ENCODE measurements around the gene HTR2B.
"Not testable (repeated sequence)": the region's sequence is repeated elsewhere in the genome, so short reads cannot be mapped to it uniquely, and the experiment has no call there.

Gene HTR2B

GRCh38 chr2:231124838-231125568, at the start of gene HTR2B:
HTR2B (minus strand) TSS chr2:231125042; CDS start chr2:231123764, 1,278 bp downstream.
- DNase-seq (ENCODE audit: low read depth) = no peak

- DNase-seq (ENCODE audit: low read depth) = no peak
These were observed 49.4 kb upstream of the HTR2B start for GRCh38 chr2:231174211-231174651.

GRCh38 chr2:231172025-231172424, 47.2 kb upstream of the HTR2B start:
- no peak for DNase-seq (ENCODE audit: low read depth)

- DNase-seq (ENCODE audit: low read depth) = no peak
These were observed 45.2 kb upstream of the HTR2B start for GRCh38 chr2:231170055-231170454.

GRCh38 chr2:231169488-231169887, 44.6 kb upstream of the HTR2B start:
- no peak for DNase-seq (ENCODE audit: low read depth)

- no peak for DNase-seq (ENCODE audit: low read depth)
These were observed 43.8 kb upstream of the HTR2B start for GRCh38 chr2:231168460-231169139.

GRCh38 chr2:231167745-231168459, 43.1 kb upstream of the HTR2B start:
- DNase-seq (ENCODE audit: low read depth) = no peak

- no peak for DNase-seq (ENCODE audit: low read depth)
These were observed 38.7 kb upstream of the HTR2B start for GRCh38 chr2:231163414-231164095.

GRCh38 chr2:231163011-231163410, 38.2 kb upstream of the HTR2B start:
- DNase-seq (ENCODE audit: low read depth) = no peak

GRCh38 chr2:231161877-231162329, 37.1 kb upstream of the HTR2B start:
- peak; percentile 99 for DNase-seq (ENCODE audit: low read depth)

- DNase-seq (ENCODE audit: low read depth) = peak; percentile 64
These were observed 36.5 kb upstream of the HTR2B start for GRCh38 chr2:231161252-231161839.

GRCh38 chr2:231160701-231161100, 35.9 kb upstream of the HTR2B start:
- no peak for DNase-seq (ENCODE audit: low read depth)

GRCh38 chr2:231159306-231159705, 34.5 kb upstream of the HTR2B start:
- no peak for DNase-seq (ENCODE audit: low read depth)

GRCh38 chr2:231152800-231153557, 28.1 kb upstream of the HTR2B start:
- no peak for DNase-seq (ENCODE audit: low read depth)

GRCh38 chr2:231146665-231147064, 21.8 kb upstream of the HTR2B start:
- no peak for DNase-seq (ENCODE audit: low read depth)

- DNase-seq (ENCODE audit: low read depth) = no peak
These were observed 20.1 kb upstream of the HTR2B start for GRCh38 chr2:231144896-231145295.

GRCh38 chr2:231140808-231141207, 16.0 kb upstream of the HTR2B start:
- not testable (repeated sequence) for DNase-seq (ENCODE audit: low read depth)

GRCh38 chr2:231139796-231140195, 15.0 kb upstream of the HTR2B start:
- DNase-seq (ENCODE audit: low read depth) = no peak

- DNase-seq (ENCODE audit: low read depth) = no peak
These were observed 13.9 kb upstream of the HTR2B start for GRCh38 chr2:231138699-231139098.

- no peak for DNase-seq (ENCODE audit: low read depth)
These were observed 10.2 kb upstream of the HTR2B start for GRCh38 chr2:231134910-231135655.
